GM19463 (cell line): ENCODE data around the gene INO80E.
"Not testable (repeated sequence)": the region's sequence is repeated elsewhere in the genome, so short reads cannot be mapped to it uniquely, and the experiment has no call there.

Experiments
- ATAC-seq: cut with Tn5 transposase; IDR thresholded peaks from one replicate; pipeline ENCODE4 v1.9.1; 2021; ENCODE audit warnings: mild to moderate bottlenecking, moderate library complexity; ENCODE audit not compliant: unreplicated experiment

Gene INO80E

DNA sequence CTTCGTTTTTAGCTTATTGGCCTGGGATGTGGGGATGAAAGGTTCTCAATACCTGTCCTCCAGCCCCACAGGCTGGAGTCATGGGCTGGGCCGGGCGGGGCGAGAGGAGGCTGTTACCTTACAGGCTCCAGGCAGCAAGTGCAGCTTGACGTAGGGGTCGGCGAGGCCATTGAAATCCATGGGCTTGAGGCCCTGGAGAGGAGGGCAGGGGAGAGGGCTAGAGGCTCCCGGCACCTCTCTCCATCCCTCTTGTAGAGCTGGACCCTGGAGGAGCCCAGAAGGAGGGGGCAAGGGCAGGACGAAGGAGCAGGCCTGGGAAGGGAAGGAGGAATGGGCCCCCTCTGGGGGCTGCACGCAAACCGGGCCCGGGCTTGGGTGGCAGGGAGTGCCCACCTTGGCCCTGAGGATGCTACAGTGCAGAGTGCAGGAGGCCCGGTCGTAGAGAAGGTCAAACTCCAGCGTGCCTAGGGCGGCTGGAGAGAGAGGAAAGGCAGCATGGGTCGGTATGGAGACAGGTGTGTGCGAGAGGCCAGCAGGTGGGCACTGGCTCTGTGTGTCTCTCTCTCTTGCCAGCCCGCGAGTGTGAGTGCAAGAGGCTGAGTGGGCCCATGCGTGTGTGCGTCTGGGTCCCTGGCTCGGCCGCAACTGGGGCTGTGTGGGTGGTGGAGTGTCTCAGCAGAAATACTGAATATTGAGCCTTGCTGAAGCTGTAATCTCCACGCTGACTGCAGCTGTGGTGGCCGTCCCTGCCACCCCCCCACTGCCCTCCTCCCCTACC is 13.2 kb downstream of the INO80E start:
- no peak for ATAC-seq

DNA sequence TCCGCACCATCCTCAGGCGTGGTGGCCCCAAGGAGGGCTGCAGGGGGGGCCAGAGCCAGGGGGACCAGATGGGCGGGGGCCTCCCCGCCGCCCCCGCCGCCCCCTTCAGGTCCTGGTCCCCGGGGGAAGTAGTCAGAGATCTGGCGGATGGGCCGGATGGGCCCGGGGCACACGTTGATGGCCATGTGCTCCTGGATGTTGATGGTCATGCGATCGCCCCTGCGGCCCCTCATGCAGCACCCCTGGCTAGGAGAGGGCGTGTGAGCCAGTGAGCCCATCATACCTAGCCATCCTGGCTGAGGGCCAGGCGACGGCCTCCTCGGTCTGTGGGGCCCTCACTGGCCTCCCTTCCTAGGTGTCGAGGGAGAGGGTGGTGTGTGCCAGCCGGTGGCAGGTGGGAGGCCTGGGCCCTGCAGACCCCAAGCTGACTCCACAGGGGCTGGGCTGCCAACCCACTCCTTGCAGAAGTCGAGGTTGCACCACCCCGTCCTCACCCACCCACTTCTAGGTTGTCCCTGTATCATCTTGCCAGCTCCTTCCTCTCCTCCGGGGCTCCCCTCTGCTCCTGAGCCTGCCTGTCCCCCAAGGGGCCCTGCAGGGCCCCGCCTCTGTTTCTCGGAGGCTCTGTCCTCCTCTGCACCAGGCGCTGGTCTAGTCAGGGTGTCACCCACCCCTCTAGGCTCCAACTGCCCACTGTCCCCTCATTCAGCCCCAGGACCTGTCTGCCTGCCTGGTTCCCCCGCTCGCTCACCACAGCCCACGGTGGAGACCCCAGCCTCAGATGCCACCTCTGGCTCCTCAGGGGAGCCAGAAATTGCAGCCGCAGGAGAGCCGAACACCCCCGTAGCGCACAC is 14.2 kb downstream of the INO80E start:
- ATAC-seq = no peak

DNA sequence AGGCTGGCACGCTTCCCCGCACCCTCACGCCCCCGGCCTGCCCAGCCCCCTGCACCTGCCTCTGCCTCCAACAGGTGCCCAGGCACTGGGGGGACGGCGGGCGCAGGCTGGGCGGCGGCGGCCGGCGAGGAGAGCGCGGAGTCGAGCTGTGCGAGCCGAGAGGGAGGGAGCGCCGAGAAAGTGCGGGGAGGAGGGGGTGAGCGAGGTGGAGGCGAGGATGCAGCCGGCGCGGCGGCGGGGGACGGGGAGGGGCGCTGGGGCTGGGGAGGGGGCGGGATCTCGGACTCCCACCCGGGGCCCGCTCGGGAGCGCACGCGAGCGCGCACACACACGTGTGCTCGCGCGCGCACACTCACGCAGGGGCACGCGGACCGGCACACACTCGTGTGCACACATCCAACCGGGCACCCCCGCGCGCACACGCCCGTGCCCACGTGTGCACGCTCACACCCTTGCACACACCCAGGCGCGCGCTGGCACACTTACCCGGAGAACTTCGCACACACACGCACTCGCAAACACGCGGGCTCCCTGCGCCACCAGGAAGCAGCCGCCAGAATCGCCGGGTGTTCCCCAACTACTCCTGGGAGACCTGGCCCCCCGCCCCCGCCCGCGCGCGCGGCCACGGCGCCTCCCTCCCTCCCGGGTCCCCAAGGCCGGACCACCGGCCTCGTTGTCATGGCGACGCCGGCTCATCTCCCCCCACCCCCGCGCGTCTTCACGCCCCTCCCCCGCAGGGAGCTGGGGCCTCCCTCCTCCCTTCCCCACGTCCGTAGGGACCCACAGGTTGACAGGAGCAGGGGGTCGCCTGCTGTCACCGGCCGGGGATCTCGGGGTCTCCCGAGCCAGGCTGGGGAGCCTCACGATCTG is 15.0 kb downstream of the INO80E start, which contains the start of gene DOC2A:
Gene DOC2A, minus strand, starts transcription at position 184 of the 870 bp plus-strand sequence. CDS start 805 bp downstream, outside the sequence.
- ATAC-seq = no peak

DNA sequence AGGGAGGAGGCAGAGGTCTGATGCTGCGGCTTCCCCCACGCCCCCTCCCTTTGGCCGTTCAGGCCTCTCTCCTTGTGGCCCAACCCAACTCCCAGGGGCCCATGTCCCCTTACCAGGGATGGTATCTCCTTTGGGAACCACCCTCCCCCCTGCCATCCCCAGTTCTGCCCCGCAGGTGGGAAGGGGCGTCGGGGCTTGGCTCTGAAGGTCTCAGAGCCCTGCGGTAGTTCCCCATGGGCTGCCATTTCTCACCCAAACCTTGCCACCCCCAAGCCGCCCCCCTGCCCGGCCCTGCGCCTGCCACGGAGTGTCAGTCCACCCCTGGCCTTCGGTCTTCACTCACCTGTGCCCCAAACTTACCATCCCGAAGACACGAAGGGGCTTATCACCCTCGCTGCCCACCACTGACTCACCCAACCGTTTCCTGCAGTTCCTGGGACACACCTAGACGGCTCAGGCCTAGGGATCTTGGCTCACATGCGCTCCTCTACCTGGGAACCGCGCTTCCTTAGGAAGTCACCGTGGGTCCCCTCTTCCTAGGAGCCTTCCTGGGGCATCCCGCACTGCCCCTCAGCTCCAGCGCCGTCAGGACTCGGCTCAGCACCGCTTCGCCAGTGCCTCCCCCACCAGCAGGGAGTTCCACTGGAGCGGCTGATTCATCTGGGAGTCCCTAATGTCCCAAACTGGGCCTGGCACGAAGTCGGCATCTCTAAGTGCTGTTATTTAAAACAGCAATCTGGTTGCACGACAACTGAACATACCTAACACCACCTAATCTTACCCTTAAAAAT is 15.9 kb downstream of the INO80E start:
- ATAC-seq = no peak

DNA sequence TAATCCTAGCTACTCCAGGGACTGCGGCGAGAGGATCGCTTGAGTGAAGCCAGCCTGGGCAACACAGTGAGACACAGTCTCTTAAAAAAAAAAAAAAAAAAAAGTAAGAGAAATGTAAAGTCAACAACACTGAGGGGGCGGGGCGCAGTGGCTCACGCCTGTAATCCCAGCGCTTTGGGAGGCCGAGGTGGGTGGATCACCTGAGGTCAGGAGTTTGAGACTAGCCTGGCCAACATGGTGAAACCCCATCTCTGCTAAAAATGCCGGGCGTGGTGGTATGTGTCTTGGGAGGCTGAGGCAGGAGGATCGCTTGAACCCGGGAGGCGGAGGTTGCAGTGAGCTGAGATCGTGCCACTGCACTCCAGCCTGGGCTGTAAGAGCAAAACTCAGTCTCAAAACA is 16.6 kb downstream of the INO80E start:
- ATAC-seq = not testable (repeated sequence)

DNA sequence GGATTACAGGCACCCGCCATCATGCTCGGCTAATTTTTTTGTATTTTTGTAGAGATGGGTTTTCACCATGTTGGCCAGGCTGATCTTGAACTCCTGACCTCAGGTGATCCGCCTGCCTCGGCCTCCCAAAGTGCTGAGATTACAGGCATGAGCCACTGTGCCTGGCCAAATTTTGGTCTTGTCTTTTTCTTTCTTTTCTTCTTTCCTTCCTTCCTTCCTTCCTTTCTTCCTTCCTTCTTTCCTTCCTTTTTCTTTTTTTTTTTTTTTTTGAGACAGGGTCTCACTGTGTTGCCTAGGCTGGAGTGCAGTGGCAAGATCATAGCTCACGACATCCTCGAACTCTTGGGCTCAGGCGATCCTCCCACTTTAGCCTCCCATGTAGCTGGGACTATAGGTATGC is 19.4 kb downstream of the INO80E start:
- ATAC-seq = not testable (repeated sequence)

DNA sequence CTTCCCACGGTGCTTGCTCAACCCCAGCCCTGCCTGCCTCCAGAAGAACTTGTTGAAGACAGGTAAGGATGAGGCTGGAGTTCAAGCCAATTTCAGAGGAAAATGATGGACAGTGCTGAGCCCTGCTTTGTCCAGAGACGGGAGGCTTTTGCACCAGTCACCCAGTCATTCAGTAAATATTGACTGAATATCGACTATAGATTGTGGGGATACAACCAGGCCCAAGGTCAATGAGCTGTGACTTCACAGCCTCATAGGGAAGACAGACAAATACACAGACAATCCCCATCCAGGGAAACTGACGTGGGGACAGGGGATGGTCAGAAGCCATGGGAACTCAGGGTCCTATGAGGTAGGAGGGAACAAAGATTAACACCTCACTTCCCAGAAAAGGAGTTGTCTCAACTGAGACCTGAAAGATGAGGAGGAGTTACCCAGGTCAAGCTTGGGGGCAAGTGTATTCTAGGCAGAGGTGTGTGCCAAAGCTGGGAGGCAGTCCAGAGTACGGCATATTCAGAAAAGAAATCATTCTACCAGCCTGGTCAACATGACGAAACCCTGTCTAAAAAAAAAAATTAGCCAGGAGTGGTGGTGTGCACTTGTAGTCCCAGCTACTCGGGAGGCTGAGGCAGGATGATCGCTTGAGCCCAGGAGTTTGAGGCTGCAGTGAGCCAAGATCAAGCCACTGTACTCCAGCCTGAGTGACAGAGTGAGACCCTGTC is 20.7 kb downstream of the INO80E start:
- ATAC-seq = no peak

DNA sequence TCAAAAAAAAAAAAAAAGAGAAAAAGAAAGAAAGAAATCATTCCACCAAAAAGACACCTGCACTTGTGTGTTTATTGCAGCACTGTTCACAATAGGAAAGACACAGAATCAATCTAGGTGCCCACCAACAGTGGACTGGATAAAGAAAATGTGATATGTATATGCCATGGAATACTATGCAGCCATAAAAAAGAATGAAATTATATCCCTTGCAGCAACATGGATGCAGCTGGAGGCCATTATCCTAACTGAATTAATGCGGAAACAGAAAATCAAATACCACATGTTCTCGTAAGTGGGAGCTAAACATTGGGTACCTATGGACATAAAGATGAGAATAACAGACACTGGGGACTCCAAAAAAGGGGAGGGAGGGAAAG is 21.2 kb downstream of the INO80E start:
- ATAC-seq = no peak

DNA sequence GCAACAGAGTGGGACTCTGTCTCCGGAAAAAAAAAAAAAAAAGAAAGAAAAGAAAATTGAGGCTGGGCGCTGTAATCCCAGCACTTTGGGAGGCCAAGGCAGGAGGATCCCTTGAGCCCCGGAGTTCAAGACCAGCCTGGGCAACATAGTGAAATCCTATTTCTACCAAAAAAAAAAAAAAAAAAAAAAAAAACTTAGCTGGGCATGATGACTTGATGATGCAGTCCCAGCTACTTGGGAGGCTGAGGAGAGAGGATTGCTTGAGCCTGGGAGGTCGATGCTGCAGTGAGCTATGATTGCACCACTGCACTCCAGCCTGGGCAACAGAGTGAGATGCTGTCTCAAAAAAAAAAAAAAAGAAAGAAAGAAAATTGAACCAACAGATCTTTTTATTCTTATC is 21.9 kb downstream of the INO80E start:
- ATAC-seq = not testable (repeated sequence)

DNA sequence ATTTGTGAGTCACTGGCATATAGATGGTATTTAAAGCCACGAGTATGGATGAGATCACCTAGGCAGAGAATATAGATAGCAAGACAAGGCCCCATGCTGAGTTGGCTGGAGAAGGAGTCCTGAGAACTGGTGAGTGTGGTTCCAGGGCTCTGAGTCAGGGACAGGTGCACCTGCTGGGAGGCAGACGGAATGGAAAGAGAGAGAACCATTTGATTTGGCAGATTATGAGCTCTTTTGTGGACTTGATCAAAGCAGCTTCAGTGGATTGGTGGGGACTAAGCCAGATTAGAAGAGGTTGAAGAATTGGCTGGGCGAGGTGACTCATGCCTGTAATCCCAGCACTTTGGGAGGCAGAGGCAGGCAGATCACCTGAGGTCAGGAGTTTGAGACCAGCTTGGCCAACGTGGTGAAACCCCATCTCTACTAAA is 22.7 kb downstream of the INO80E start:
- ATAC-seq = no peak

DNA sequence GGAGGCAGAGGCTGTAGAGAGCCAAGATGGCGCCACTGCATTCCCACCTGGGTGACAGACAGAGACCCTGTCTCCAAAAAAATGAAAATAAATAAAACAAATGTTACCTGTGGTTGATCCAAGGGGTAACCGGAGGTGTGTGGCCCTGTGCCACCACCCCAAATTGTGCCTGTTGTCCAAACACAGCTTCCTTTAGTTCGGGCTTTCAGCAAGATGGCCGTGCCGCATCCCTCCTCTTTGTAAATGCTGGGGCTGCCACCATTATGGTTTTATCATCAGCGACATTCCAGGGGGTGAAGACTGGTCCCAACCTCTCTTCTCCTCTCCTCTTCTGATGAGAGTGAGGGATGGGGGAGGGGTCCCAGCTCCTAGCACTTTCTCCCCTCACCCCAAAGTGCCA is 26.8 kb downstream of the INO80E start, which contains the start of gene C16orf92:
Gene C16orf92, plus strand, starts transcription at position 312 of the 400 bp plus-strand sequence. CDS start 143 bp downstream, outside the sequence.
- ATAC-seq = no peak

DNA sequence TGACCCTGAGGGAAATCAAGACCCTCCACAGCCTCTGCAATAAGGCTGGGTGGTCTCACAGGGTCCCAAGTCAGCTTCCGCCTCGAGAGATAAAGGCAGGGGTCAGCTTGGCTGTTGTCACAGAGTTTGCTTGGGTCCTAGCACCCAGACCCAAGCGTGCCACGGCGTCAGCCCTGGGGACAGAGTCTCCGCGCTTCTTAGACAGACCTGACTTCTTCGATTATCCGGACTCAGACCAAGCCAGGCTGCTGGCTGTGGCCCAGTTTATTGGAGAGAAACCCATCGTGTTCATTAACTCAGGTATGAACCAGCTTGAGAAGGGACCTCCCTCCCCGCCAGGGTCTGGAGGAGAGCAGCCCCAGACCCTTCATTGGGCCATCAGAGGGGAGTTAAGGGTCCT is 27.5 kb downstream of the INO80E start:
- no peak for ATAC-seq

DNA sequence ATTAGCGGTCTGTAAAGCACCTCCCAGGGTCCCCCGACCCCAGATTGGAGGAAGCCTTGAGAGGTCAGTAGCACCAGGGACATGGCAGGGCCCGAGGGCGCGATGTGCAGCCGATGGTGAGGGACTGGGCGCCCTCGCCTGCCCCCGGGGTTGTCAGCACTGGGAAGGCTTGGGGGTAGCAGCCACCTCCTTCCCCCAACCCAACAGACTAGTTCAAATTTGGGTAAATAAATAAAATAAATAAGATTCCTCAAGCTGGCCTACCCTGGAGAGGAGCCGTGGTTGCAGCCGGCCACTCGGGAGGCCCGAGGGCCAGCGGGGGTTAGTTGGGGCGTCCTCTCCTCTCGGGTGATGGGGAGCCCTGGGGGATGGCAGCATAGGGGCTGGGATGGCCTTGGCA is 28.4 kb downstream of the INO80E start:
- no peak for ATAC-seq

DNA sequence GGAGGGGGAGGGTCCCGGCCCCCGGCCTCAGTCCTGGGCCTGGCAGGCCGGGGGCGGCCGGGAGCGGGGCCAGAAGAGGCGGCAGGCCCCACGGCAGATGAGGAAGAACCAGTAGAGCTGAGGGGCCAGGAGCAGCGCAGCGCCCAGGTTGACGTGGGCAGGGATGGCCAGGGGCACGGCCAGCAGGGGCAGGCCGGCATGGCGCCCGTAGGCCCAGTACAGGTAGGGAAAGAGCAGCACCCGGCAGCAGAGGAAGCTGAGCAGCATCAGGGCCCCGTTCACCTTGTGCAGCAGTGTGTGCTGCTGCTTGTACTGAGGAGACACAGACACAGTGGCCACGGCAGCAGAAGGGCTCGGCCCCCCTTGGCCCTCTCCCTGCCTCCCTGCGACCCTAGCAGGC is 29.1 kb downstream of the INO80E start:
- ATAC-seq = no peak

DNA sequence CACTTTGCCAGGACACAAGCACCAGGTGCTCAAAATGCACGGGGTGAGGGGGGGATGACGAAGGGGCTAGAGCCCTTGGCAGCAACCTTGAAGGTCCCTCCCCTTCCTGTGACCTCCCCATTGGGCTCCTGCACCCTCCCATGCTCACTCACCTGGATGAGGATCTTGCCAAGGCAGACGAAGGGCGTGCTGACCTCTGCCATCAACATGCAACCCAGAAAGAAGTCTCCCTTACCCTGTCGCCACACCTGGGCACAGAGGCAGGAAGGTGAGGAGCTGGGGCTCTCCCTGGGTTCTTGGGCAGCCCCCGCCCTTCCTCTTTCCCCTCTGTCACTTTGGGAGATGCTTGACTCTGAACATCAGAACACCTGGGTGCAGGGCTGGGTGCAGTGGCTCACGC is 29.5 kb downstream of the INO80E start:
- ATAC-seq = no peak

DNA sequence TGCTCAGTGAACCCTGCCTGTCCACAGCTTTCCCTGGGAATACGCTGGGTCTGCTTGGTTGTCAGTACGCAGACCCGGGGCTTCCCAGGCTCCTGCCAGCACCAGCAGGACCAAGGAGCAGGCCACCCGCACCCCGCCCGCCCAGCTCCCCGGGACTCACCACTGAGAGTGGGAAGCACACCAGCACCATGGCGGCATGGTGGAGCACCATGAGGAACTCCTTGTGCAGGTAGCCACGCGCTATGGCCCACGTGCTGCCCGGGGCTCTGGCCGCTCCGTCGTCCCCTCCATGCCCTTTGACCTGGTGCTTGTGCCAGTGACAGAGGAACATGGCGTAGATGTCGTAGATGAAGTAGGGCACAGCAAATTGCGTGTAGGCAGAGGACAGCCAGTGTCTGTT is 30.4 kb downstream of the INO80E start:
- ATAC-seq = no peak

DNA sequence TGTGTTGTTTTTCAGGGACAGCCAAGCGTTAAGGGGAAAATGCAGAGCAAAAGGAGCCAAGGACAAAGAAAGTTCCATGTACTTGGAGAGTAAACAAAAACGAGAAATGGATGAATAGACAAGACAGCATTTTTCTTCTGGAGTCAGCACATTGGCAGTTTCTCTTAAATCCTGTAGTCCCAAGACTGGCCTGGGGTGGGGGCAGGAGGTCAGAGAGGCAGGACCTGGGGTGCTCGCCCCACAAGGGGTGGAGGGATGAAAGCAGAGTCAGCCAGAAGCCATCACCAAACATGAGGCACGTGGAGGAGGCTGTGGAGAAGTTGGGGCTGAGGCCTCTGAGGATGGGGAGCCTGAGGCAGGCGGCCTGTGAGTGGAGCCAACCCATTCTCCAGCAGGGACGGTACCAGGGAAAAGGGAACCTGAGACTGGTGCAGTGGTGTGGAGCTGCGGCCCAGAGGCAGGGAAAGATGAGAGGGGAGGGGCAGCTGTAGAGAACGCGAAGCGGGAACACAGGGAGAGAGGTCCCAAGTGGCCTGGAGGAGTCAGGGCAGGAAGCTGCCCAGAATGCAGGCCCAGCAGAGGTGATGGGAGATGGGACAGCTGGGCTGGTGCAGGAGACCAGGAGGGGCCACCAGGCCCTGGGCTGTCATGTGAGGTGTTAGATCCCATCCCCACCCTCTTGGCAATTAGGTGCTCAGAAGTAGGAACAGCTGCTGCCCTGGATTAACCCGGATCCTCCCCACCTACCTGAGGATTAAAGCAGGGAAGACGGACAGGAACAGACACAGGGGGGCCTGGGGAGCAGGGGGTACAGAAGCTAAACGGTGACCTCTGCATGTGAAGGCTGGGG is 31.8 kb downstream of the INO80E start:
- ATAC-seq = no peak

DNA sequence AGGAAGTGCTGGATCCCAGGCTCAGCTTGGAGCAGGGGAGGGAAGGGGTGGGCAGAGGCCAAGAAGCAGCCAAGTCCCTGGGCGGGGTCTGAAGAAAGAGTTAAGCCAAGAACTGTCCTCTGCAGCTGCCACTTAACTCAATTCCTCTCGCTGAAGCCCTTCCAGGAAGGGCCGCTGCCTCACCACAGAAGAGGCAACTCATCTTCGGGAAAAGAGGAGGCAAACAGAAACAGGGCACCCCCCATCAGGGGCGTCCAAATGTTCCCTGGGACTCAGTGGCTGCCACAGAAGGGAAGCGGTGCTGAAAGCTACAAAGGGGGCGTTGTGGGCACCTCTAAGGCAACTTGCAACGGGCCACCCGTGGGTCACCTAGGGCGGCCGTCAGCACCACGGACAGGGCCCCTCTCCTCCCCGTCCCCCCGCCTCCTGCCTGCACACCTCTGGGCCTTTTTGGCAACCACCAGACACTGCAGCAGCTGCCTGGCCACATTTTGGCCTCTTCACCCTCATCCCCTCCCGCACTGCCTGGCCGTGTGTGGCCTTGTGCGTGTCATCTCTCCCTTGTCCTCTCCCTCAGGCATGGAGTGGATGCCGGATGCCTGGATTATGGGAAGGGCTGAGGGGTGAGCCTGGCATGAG is 32.5 kb downstream of the INO80E start:
- no peak for ATAC-seq
